HG03064 (cell line): Measurements from ENCODE around the gene KLRF2.
"Not testable (repeated sequence)": the region's sequence is repeated elsewhere in the genome, so short reads cannot be mapped to it uniquely, and the experiment has no call there.

ENCODE experiments used
- ATAC-seq: cut with Tn5 transposase; IDR thresholded peaks from one replicate; pipeline ENCODE4 v1.9.1; 2021; ENCODE audit warnings: low read depth; ENCODE audit not compliant: unreplicated experiment

The KLRF2 gene, protein sequence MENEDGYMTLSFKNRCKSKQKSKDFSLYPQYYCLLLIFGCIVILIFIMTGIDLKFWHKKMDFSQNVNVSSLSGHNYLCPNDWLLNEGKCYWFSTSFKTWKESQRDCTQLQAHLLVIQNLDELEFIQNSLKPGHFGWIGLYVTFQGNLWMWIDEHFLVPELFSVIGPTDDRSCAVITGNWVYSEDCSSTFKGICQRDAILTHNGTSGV

GRCh38 chr12:9881246-9881645 lies at the start of gene KLRF2:
TSS of gene KLRF2 (plus strand) at chr12:9881489. CDS start at chr12:9881596, 107 bp downstream.
- ATAC-seq: no peak

DNA sequence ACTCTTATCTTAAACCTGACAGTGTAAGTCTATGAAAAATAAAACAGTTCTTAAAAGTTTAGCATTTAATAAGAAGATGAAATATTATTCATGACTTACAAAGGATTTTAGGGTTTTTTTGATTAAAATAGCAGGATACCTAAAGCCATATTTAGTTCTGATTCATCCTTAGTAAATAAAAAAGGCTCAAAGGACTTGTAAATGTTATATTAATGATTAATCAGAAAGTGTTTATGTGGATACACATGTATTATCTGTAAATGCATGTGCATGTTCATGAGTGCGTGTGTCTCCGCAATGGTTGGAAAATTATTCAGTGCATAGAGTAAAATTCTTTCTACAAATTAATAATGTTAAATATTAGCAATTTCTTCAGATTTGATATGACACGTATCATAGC lies 49.6 kb upstream of the KLRF2 start:
- no peak for ATAC-seq

- ATAC-seq: no peak
These were observed 37.9 kb upstream of the KLRF2 start for GRCh38 chr12:9843407-9843806.

DNA sequence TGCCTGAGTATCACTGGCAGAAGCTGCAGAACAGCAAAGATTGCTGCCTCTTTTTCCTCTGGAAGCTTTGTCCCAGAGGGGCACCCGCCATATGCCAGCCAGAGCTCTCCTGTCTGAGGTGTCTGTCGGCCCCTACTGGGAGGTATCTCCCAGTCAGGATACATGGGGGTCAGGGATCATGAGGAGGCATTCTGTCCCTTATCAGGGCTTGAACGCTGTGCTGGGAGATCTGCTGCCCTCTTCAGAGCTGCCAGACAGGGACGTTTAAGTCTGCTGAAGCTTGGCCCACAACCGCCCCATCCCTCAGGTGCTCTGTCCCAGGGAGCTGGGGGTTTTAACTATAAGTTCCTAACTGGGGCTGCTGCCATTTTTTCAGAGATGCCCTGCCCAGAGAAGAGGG lies 32.4 kb upstream of the KLRF2 start:
- ATAC-seq: no peak

DNA sequence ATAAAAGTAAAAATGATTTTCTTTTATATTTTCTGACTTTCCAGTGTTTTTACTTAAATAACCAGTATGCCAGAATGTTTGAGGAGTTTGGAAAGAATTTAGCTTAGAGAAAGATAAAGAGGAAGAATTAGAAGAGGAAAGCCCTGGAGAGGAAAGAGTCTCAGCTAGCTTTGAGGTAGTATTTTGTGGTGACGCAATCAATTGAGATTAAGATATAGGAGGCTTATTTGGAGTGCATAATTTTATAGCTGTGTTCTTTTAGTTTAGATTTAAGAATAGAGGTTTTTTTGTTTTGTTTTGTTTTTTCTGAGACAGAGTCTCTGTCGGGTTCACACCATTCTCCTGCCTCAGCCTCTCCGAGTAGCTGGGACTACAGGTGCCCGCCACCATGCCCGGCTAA lies 30.2 kb upstream of the KLRF2 start:
- no peak for ATAC-seq

DNA sequence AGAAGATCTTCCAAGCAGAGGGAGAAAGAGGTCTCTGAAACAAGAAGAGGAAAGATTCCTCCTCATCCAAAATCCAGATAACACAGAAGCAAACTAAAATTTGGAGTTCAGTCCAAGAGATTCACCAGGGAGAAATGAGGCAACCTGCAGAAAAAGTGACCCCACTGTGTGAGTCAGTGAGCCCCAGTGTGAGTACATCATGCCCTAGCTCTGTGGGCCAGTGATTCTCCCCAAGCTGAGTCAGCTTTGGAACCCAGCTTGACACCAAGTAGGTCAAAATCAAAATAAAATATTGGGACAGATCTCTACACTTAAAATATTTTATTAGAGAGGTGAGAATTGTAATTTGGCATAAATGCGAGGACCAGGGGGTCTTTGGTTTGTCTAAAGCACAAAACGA lies 29.4 kb upstream of the KLRF2 start:
- ATAC-seq: no peak

DNA sequence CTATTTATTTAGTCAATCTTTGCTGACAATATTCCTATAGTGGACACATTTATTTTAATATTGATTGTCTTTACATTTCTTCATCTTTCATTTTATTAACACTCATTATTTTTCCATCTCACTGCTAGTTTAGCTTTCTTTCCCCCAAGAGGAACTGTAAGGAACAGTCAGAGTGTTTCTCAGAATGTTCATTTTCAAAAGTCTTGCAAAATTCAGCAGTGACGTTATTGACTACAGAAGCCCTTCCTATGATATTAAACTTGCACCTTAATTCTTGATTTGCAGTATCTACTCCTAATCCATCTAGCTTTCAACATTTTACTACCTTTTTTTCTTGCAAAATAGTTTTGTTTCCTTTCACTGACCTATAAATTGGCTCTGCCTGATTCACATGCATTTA lies 25.1 kb upstream of the KLRF2 start:
- ATAC-seq: no peak

- ATAC-seq: no peak
These were observed 24.4 kb upstream of the KLRF2 start for GRCh38 chr12:9856894-9857293.

DNA sequence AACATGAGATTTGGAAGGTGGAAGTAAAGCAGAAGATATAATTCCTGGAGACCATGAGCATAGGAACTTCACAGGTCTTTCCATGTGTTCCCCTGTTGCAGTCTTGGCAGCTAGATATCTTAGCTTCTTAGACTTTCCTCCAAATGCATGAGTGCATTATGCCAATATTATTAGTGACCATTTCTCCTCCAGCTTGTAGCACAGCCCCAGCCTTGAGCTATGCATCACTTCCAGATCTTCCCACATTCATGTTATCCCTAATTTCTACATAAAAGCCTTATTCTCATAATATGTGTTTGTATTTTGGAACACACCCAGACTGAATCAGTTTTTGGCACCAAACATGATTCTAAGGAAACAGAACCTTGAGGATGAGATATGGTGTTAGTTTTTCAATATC lies 23.2 kb upstream of the KLRF2 start:
- no peak for ATAC-seq

DNA sequence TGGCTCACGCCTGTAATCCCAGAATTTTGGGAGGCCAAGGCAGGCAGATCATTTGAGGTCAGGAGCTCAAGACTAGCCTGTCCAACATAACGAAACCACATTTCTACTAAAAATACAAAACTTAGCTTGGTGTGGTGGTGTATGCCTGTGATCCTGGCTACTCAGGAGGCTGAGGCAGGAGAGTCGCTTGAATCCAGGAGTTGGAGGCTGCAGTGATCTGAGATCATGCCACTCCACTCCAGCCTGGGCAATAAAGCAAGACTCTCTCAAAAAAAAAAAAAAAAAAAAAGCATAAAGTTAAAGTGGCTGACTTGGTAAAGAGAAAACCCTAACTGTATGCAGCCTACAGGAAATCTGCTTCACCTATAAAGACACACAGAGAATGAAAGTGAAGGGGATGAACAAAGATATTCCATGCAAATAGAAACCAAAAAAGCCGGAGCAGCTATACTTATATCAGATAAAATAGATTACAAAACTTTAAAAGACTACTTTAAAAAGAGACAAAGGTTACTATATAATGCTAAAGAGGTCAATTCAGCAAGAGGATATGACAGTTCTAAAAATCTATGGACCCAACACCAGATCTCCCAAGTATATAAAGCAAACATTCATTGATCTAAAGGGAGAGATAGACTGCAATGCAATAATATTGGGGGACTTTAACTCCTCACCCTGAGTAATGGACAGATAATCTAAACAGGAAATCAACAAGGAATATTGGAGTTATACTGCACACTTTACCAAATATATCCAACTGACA lies 16.2 kb upstream of the KLRF2 start:
- no peak for ATAC-seq

- no peak for ATAC-seq
These were observed 14.4 kb upstream of the KLRF2 start for GRCh38 chr12:9866860-9867269.

DNA sequence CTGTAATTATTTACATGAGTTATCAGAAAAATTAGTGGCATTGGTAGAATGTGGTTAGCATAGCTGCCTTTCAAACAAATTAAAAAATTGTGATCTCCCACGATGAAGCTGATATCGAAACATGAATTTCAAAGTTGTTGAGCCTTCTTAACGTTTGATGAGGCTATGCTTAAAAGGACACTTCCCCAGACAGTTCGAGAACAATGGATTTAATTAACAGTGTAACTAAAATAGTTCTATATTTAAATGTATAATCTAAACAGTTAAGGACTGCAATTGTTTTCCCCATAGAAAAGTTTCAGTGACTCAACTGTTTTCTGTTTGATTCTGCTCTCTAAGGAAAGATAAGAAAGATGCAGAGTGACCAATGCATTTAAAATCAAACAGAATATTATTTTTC lies 13.8 kb upstream of the KLRF2 start:
- ATAC-seq: no peak

DNA sequence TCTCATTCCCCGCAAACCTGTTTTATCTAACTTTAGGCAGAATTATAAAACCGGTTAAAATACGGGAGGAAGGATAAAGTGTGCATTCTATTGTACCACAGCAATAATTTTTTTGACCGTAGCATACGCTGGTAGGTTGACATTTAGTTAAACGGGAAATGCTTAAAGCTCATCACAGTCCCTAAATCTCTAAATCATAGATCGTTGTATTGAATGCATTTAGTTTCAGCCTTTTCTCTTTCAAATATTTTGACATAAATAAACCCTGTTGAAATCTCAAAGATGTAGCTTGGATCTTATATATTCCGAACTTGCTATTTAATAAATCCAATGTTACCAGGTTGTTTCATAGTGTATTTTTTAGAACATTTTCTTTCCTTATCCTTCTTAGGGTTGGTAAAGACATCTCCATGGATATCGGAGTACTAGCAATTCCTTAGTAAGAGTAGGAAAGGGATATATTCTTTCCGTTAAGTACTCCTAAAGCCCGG lies 12.9 kb upstream of the KLRF2 start:
- no peak for ATAC-seq

DNA sequence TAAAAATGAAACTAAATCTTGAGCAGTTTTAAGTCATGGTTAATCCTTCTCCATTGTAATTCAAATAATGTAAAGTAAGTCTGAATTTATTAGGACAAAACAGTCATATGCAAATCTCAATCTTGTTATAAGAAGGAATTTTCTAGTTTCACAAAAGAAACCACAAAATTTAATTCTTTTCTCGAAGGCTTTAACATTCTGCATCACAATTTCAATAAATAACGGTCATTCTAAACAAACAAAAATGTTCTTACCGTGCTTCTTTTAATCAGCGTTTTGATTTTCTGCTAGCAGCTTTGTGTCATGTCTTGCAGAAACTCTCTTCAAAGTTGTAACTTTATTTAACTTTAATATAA lies 12.4 kb upstream of the KLRF2 start:
- ATAC-seq: no peak

DNA sequence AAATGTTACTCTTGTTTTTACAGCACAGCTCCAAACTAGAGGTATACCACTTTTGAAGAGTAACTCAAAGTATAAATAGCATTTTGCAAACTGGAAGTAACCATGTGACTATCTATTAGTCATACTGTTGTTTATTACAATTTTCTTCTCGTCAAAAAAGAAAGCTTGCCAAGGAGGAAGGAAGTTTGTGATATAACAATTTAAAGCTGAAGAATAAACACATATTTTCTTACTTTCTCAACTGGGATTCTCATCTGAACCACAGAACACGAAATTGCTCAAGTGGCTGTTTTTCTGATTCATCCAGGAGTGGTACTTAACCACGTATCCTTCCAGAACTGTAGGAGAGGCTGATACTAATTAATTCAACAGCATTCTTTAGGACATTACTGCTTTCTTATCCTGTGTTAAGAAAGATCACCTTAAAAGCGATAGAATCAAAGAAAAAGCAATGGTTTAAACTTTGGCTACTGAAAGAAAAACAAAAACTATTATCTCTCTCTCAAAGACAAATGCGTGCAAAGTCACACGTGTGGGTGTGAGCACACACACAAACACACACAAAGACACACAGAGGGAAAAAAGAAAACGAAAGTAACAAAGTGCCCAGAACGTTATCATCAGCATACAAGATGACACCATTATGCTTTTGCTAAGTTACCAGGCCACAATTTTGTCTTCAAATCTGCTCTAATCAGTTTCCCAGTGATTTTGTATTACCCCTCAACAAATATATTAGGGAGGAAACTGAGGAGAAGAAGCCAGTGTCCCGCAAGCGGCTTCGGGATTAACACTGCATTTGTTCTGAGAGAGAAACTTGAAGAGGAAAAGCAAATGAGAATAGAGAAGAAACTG lies 11.8 kb upstream of the KLRF2 start, which contains the start of gene CLEC2B:
Gene CLEC2B (minus strand): TSS at position 48 of the 855 bp plus-strand sequence.
- peak; percentile 44 for ATAC-seq

GRCh38 chr12:9870286-9870866 lies 10.9 kb upstream of the KLRF2 start:
- no peak for ATAC-seq

DNA sequence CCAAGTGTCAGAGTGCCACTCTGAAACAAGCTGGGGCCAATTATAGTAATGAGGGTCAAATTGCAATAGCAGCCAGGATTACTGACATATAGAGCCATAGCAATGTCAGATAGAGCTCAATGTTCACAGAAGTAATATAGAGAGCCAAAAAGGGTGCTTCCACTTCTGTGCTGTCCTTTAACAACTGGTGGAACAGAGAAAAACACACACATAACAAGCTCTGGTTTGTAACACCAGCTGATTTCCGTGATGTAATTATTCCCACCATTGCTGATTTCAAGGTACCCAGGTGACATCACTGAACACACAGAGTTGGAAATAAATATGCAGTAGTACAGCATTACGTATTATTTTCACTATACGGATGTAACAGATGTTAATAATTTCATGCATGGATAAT lies 9.1 kb upstream of the KLRF2 start:
- ATAC-seq: no peak

GRCh38 chr12:9872742-9873141 lies 8.5 kb upstream of the KLRF2 start:
- no peak for ATAC-seq

DNA sequence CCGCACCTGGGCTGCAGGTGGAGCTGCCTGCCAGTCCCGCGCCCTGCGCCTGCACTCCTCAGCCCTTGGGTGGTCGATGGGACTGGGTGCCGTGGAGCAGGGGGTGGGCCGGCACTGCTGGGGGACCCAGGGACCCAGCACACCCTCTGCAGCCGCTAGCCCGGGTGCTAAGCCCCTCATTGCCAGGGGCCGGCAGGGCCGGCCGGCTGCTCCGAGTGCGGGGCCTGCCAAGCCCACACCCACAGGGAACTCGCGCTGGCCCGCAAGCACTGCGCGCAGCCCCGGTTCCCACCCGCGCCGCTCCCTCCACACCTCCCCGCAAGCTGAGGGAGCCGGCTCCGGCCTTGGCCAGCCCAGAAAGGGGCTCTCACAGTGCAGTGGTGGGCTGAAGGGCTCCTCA lies 5.2 kb upstream of the KLRF2 start:
- not testable (repeated sequence) for ATAC-seq

DNA sequence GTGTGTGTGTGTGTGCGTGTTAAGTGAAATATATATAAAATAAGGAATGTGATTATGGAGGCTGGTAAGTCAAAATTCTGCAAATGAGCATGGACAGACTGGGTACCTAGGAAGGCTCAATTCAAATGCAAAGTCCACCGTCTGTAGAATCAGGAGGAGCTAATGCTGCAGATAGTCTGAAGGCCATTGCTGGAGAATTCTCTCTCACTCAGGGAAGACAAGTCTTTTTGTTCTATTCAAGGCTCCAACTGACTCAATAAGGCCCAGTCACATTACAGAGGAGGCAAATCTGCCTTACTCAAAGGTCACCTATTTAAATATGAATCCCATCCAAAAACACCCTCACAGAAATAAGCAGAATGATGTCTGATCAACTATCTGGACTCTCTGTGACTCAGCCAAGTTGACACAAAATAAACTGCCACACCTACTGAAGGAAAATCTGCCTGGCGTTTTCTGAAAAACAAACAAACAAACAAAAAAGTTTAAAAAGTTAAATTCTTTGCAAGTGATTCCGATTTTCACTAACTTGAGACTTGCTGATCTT lies 684 bp upstream of the KLRF2 start:
- ATAC-seq: no peak

DNA sequence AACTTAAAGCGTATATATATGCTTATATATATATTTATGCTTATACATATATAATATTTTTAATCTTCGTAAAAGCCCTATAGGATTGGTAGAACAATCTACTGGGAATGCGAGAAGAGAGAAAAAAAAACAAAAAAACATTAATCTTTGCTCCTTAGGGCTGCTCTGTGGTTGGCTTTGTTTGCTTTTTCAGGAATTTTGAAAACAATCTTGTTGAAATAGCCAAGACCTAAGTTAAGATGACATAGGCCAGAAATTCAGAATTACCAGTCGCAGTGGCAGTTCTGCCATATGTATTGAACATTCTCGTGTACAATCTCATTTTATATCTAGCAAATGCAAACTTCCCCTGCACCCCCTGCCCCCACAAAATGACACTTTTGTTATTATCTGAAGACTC lies 699 bp downstream of the KLRF2 start:
- ATAC-seq: no peak
